NOMO-1 treated with DMSO at 0.1 percent for 48 hours (cell line): ENCODE measurements around the gene RBBP5.
A peak's percentile ranks its signal among the peaks of the same experiment; 100 is the strongest.
"Not testable (repeated sequence)": the region's sequence is repeated elsewhere in the genome, so short reads cannot be mapped to it uniquely, and the experiment has no call there.

Source experiments
- DNase-seq: peaks from one replicate; lab custom pipeline; 2025; ENCODE audit not compliant: unreplicated experiment; lab: John Stamatoyannopoulos, UW

Gene RBBP5

GRCh38 chr1:205121660-205122488 is at the start of gene RBBP5:
RBBP5 (minus strand) TSS chr1:205121978; CDS start chr1:205121873, 105 bp downstream.
- peak; percentile 96 for DNase-seq

DNA sequence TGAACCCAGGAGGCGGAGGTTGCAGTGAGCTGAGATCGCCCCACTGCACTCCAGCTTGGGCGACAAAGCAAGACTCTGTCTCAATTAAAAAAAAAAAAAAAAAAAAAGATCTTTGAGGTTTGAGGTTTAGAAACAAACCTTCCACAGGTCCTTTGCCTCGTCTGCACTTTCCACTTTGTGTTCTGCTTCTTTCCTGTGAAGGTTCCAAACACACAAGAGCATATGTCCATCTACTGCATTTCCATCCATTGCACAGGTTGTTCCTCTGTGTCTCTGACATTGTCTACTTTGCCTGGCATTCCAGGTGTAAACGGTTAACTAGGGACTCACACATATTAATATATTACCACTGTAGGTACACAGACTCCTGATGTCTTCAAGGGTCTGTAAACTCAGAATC is 49.6 kb upstream of the RBBP5 start:
- no peak for DNase-seq

GRCh38 chr1:205170532-205171269 is 48.9 kb upstream of the RBBP5 start:
- DNase-seq, result no peak

GRCh38 chr1:205169248-205169647 is 47.5 kb upstream of the RBBP5 start:
- no peak for DNase-seq

GRCh38 chr1:205168291-205168690 is 46.5 kb upstream of the RBBP5 start:
- no peak for DNase-seq

GRCh38 chr1:205162301-205162700 is 40.5 kb upstream of the RBBP5 start:
- DNase-seq, result no peak

GRCh38 chr1:205161076-205161475 is 39.3 kb upstream of the RBBP5 start:
- no peak for DNase-seq

- DNase-seq, result no peak
These were observed 36.4 kb upstream of the RBBP5 start for GRCh38 chr1:205158048-205158616.

GRCh38 chr1:205155665-205156377 is 34.0 kb upstream of the RBBP5 start:
- DNase-seq, result not testable (repeated sequence)

DNA sequence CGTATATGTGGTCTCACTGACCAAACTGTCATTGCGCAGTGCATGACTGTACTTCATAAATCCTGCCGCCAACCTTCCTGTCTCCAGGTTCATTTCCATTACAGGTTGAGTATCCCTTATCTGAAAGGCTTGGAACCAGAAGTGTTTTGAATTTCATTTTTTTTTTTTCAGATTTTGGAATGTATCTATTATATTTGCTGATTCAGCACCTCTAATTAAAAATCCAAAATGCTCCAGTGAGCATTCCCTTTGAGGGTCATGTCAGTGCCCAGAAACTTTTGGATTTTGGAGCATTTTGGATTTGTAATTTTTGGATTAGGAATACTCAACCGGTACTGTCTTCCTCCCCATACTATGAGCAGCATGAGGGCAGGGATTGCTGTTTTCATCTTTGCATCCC is 30.7 kb upstream of the RBBP5 start:
- no peak for DNase-seq

DNA sequence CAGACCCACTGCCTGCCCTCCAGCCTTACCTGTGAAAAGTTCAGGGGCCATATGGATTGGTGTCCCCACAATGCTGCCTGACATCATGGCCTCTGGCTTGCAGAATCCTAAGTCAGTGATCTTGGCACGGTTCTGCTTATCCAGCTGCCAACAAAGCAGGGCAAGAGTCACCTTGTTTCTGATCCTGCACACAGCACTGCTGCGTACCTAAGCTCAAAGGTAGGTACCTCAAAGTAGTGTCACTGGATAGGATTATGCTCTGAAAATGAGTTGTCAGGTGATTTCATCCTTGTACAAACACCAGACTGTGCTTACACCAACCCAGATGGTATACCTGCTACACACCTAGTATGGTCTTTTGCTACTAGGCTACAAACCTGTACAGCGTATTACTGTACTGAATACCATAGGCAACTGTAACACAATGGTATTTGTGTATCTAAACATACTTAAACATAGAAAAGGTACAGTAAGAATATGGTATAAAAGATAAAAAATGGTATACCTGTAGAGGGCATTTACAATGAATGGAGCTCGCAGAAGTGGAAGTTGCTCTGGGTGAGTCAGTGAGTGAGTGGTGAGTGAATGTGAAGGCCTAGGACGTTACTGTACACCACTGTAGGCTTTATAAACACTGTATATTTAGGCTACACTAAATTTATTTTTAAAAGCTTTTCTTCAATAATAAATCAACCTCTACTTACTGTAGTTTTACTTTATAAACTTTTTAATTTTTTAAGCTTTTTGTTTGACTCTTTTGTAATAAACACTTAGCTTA is 29.1 kb upstream of the RBBP5 start:
- no peak for DNase-seq

GRCh38 chr1:205147191-205147835 is 25.5 kb upstream of the RBBP5 start:
- DNase-seq, result no peak

DNA sequence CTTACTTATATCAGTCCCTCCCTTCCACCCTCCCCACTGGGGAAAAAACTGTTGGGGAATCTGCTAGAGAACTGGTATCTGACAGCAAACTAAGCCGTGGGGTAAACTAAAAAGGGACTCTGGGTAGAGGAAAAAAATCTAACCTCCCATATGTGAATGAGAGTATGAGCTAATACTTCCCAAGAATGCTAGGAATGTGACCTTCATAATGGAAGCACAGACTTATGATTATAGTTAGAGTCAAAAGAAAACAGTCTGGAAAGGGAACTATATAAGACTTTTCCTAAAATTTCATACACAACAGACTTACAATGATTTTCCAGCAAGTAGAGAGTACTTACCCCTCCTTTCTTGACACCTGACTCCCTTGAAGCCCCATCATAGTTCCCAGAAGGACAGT is 23.0 kb upstream of the RBBP5 start:
- no peak for DNase-seq

DNA sequence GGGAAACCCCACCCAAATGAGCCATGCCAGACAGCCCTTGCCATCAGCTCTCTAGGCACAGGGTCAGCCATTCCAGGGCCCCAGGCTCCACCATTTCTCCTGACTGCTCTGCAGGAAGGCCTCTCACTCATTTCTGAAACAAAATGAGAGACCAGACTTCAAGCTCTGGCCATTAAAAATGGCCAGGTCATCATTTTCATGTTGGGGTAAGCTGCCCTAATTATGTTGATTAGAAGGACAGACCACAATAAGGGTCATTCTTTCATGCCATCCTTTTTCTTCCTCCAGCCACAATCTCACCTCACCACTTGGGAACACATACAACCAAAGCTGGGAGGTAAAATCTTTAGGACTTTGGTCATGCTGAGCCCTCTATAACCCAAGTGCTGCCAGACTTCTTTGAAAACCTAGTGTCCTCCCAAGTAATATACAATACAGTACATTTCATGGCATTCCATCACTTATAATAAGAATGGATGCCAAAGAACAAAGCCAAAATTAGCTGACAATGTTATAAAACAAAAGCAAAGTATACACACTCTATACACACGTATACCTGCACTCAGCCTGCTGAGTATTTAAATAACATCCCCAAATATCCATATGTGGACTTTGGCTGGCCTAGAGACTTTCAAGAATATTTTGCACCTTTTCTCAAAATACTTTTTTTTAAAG is 22.4 kb upstream of the RBBP5 start:
- DNase-seq, result no peak

- no peak for DNase-seq
These were observed 20.3 kb upstream of the RBBP5 start for GRCh38 chr1:205142102-205142469.

GRCh38 chr1:205141236-205142101 is 19.7 kb upstream of the RBBP5 start:
- DNase-seq, result peak; percentile 66

GRCh38 chr1:205140113-205140512 is 18.3 kb upstream of the RBBP5 start:
- DNase-seq, result no peak

DNA sequence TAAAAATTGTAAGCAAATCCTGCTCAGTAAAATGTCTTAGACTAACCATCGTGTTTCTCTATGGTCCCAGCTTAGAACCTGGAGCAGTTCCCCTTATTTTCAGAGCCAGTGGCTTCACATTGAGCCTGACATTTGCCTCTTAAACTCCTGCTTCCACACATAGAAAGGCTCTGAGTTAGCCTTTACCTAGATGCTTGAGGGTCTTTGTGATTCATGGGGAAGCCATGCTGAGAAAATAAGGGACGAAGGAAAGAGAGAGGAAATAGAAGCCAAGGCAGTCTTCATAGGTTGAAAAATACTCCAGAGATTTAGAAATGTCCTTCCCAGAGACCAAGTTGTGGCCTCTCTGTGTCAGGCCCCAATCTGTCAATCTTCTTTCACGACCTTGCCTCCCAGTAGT is 16.1 kb upstream of the RBBP5 start:
- no peak for DNase-seq

DNA sequence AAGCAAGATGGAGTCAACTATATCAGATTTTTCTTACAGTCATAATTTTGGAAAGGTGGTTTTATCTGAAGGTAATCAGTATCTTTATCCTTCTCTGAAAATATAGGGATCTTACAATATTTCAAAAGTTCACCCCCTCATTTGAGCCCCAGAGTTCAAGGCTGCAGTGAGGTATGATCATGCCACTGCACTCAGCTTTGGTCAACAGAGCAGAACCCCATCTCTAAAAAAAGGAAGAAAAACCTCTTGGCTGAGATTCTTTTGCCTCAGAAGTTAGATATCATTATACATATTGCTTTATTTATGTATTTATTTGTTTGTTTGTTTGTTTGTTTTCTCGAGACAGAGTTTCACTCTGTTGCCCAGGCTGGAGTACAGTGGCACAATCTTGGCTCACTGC is 11.5 kb upstream of the RBBP5 start:
- no peak for DNase-seq
